Hepatic stellate cell (primary cell): ENCODE results near the gene TENM3.
"Not testable (repeated sequence)": the region's sequence is repeated elsewhere in the genome, so short reads cannot be mapped to it uniquely, and the experiment has no call there.

Experiments
- DNase-seq: peaks from one replicate; pipeline ENCODE4 v3.0.0; 2011; ENCODE audit warnings: low spot score

Gene TENM3

DNA sequence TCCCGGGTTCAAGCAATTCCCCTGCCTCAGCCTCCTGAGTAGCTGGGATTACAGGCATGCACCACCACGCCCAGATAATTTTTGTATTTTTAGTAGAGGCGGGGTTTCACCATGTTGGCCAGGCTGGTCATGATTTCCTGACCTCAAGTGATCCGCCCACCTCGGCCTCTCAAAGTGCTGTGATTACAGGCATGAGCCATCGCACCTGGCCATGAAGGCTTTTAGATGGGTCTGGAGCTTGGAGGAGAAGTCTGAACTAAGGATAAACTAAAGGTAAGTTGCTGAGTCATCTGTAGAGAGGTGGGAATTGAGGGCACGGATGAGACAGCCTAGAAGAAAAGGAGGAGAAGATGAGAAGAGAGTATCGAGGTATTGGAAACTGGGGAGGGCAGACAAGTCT lies at the start of gene TENM3:
TSS of gene TENM3 (plus strand) at position 199 of the 400 bp plus-strand sequence. CDS start 80,619 bp downstream, outside the sequence.
- DNase-seq = not testable (repeated sequence)

GRCh38 chr4:182194091-182194824 lies 48.9 kb upstream of the TENM3 start:
- no peak for DNase-seq

GRCh38 chr4:182197611-182198010 lies 45.6 kb upstream of the TENM3 start:
- no peak for DNase-seq

- DNase-seq = no peak
Measured at GRCh38 chr4:182201871-182202270, 41.3 kb upstream of the TENM3 start.

DNA sequence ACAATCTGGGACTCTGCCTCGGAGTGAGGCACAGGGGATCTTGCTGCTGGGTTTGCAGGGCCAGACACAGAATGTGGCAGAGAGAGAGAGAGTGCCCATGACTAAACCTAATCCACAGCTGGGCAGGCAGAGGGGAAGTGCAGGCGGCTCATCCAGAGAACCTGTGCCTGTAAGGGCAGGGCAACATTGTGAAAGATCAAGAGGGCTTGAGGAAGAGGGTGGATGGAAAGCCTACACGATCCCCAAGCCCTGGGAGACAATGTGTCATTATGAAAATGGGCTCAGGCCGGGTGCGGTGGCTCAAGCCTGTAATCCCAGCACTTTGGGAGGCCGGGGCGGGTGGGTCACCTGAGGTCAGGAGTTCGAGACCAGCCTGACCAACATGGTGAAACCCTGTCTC lies 40.6 kb upstream of the TENM3 start:
- DNase-seq = no peak

DNA sequence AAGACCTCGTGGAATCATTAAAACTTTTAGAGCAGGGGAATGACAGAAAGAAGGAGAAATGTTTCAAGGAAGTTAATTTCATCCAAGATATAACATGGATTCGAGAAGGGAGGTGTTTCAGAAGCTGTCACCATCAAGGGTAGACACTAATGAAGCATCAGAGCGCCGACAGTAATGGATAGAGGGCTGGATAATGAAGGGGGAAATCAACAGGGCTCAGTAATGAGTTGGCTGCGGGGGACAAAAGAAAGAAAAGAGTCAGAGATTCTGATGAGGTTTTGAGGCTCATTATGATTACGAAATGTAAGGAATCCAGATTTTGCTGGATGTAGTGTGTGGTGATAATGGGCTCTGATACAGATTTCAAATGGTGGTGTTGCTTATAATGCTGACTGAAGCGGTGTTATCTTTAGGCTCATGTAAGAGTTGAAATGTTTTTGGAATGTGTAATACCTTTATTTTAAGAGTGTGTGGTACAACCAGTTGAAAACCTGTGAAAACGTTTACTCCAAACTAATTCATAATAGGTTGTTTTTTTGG lies 39.3 kb upstream of the TENM3 start:
- no peak for DNase-seq

GRCh38 chr4:182205306-182205705 lies 37.9 kb upstream of the TENM3 start:
- DNase-seq = no peak

- no peak for DNase-seq
Measured at GRCh38 chr4:182206266-182206665, 36.9 kb upstream of the TENM3 start.

GRCh38 chr4:182206916-182207315 lies 36.3 kb upstream of the TENM3 start:
- DNase-seq = no peak

DNA sequence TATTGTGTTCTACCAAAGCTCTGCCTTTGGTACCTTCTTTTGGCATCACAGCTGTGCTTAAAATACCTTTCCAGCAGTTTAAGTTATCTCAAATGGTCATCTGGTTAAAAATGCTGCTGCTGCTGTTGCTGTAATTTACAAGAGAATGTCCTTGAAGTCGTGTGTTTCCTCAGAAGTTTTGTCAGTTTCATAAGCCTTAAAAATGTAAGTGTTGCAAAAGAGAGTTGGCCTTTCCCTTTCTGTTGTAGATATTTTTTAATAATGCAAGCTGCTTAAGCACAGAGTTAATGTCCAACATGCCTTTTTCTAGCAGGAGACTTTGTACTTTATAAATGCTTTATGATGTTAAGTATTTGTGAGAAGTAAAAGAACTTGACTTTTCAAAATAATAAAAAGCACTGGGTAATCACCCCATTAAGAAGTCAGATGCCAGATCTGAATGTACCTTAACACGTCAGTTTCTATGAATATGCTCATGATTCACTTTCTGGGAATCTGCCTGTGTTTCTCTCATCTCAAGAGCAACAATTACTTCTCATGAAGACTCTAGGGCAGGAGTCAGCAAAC lies 35.3 kb upstream of the TENM3 start:
- no peak for DNase-seq

- no peak for DNase-seq
Measured at GRCh38 chr4:182208526-182209050, 34.6 kb upstream of the TENM3 start.

GRCh38 chr4:182212211-182212761 lies 30.9 kb upstream of the TENM3 start:
- DNase-seq = no peak

DNA sequence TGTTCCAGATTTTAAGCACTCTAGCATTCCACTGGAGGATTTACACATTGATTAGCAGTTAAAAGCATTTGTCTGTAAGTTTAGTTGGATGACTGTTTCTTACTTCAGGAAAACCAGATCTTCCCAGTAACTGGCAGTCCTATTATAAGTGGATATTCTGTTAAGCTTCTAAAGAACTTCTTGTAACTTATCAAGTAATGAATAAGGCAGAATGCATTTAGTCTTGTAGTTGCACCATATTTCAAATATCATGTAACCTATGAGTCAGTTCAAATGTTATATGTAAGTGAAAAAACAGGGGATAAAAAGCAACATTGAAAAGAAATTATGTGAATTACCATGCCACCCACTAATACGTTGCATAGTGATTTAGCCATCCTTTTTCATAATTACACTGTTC lies 30.2 kb upstream of the TENM3 start:
- DNase-seq = no peak

DNA sequence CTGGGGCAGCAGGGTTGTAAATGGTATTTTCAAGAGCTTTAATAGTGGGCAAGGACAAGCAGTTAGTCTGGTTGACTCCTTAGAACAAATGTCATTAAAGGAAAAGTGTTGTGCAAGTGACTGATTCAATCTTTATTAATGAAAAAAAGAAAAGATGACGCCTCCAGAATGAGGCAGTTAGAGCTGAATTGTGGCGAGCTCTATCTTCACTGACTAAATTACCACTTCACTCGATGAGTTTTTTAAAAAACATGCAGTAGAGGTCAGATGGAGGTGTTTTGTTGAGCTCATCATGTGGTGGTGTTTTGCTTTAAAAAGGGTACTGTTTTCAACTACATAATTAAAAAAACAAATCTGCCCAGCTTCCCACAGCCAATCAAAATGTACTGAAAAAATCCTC lies 28.1 kb upstream of the TENM3 start:
- no peak for DNase-seq

- no peak for DNase-seq
Measured at GRCh38 chr4:182216005-182216404, 27.2 kb upstream of the TENM3 start.

GRCh38 chr4:182219411-182220056 lies 23.7 kb upstream of the TENM3 start:
- no peak for DNase-seq

GRCh38 chr4:182221987-182222386 lies 21.2 kb upstream of the TENM3 start:
- DNase-seq = no peak

- no peak for DNase-seq
Measured at GRCh38 chr4:182222766-182223165, 20.4 kb upstream of the TENM3 start.

DNA sequence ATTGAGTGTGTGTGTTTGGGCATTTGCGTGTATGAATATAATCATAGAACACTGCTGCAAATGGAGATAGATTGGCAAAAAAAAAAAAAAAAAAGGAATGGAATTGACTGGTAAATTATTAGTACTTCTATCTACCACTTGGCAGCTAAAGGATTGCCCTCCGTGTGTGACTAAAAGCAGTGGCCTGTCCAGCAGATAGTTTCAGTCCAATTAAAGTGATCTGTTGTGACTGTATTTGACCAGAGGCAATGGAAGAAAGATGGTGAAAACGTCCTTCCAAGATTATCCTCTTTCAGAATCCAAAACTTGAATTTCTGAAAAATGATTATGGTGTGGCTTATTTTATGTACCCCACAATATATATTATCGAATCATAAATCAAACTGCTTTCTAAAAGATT lies 19.5 kb upstream of the TENM3 start:
- no peak for DNase-seq

- no peak for DNase-seq
Measured at GRCh38 chr4:182224192-182224850, 18.9 kb upstream of the TENM3 start.

DNA sequence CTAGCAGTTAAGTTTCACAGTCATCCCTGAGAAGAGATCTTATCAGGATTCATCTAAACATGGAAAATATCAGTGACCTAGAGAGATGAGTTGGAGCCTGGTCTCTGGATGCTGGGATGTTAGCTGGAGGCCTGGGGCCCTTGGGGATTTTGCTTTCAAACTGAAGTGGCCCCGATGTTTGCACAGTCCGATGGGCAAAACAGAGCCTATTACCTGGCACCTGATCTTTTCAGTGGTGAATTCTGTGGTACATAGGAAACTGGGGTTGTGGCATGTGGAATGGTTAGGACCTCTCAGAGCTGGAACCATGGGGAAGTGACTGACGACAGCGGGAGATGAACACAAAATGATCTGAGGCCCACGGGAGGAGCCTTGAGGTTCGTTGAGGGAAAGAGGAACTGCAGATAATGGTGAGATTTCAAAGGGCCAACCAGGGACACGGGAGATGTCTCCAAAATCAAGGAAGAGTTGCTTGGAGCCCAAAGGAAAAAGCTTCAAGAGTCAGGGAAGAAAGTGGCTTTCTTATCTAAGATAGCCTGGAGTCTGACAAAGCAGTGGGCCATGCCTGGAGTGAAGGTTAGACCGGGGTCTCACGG lies 17.8 kb upstream of the TENM3 start:
- DNase-seq = no peak

DNA sequence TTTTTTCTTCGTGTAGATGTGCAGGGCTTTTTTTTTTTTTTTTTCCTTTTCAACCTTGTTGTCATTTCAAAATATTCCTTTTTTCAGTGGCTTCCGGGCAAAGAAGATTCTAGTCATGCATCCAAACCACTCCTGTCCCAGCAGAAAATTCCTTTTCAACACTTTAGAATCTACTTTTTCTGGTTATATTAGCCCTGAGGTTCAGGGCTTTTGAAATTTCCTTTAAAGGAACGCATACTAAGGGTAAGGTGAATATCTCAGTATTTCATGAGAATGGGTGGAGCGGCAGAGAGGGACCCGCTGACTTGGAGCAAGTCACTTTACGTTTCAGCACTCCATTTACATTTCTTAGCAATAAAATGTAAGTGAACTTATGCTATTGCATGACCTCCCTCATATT lies 15.6 kb upstream of the TENM3 start:
- no peak for DNase-seq
